Heart left ventricle (tissue), 13 donors: ENCODE measurements around the gene PTBP1.
A peak's percentile ranks its signal among the peaks of the same experiment; 100 is the strongest.

Experiments used
- CTCF ChIP-seq, 12 donors: fragments of 200-600 bp; sonication (generic) in 4 of 12; IDR thresholded peaks; one replicate each; pipeline versions ENCODE4 v1.5.0 to v1.8.0; 2018 to 2022; ENCODE audit warnings: antibody characterized with exemption in 12 of 12, mild to moderate bottlenecking in 5 of 12
- POLR2A ChIP-seq, 2 donors: fragments of 450-650 bp; IDR thresholded peaks; one replicate each; pipeline ENCODE4 v1.6.1; 2017; ENCODE audit warnings: antibody characterized with exemption in 2 of 2, mild to moderate bottlenecking in 2 of 2, moderate library complexity in 2 of 2
- donor health status: ischemic (EF 13 %, LVEDD 7.1; RV severe dilation, severe dysfunction).
- donor health status: DM: no; HTN: yes; CAD: no.
- donor health status: DM: no; HTN: no; CAD: no.
- donor health status: ischemic (EF 25% LVEDD 6.9; RV normal size, moderate dysfunction).
- donor health status: ischemic (EF 25% LVEDD 5.7; RV mildly dilated, moderate dysfunction).
- donor health status: ischemic (EF 35%, LVEDD 5.7; RV mildly dilated, moderate dysfunction).
- donor health status: nonischemic (EF 11% LVEDD 7.7; RV severe dilation, severe dysfunction).
- donor health status: DM: yes; HTN: yes; CAD: no.
- donor health status: PGD.
- donor health status: ischemic (EF 29% LVEDD 5.4; RV normal size, mild dysfunction).
- donor health status: nonischemic (EF 23%, LVEDD 6.1; RV moderate dilation, normal function).

GRCh38 chr19:771332-771785, 25.9 kb upstream of the PTBP1 start:
- TF ChIP-seq POLR2A (IDR thresholded peaks at IDR 0.05) (no peak), CTCF (IDR thresholded peaks at IDR 0.05) (peak; percentile 37 to 62 (median 54))
